IMR-90 (cell line): Measurements from ENCODE around the gene RAB26.

Experiments used
- CEBPB ChIP-seq: IDR thresholded peaks from 2 replicates; pipeline ENCODE4 v1.6.1; 2012; ENCODE audit warnings: low read depth, low read length, improper control_type of control experiment
- POLR2A ChIP-seq: IDR thresholded peaks from 2 replicates; pipeline ENCODE4 v1.6.1; 2012; ENCODE audit warnings: mild to moderate bottlenecking, low read depth, low read length
- RAD21 ChIP-seq: IDR thresholded peaks from 2 replicates; pipeline ENCODE4 v1.6.1; 2012; ENCODE audit warnings: low read length, improper control_type of control experiment
- TF ChIP-seq, protein P1 (sequence below): conservative IDR thresholded peaks from 2 replicates; pipeline ENCODE4 v1.5.1; 2012; ENCODE audit warnings: mild to moderate bottlenecking, low read depth, low read length, improper control_type of control experiment

DNA sequence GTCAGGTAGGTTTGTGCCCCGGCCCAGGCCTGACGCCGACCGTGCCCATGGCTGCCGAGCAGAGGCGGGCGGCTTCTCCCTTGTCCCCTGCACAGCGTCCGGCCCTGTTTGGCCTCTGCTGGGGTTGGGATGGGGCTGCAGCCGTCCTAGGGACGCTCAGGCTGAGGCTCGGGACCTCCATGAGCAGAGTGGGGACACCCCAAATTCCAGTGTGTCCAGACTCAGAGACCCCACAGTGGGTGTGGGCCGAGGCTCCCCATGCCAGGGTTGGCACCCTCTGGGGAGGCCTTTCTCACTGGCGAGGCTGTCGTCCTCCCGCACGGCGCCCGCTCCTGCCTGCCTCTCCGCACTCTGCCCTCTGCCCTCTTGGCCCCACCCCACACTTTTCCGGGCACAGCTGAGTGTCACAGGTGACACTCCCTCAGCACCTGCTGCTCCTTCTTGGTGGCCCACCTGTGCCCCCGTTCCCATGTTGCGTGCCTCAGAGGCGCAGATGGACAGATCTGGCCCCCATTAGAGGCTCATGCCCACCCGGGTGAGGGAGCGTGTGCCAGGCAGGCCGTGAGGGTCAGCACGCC is 23.3 kb downstream of the RAB26 start:
- TF ChIP-seq, protein P1, sequence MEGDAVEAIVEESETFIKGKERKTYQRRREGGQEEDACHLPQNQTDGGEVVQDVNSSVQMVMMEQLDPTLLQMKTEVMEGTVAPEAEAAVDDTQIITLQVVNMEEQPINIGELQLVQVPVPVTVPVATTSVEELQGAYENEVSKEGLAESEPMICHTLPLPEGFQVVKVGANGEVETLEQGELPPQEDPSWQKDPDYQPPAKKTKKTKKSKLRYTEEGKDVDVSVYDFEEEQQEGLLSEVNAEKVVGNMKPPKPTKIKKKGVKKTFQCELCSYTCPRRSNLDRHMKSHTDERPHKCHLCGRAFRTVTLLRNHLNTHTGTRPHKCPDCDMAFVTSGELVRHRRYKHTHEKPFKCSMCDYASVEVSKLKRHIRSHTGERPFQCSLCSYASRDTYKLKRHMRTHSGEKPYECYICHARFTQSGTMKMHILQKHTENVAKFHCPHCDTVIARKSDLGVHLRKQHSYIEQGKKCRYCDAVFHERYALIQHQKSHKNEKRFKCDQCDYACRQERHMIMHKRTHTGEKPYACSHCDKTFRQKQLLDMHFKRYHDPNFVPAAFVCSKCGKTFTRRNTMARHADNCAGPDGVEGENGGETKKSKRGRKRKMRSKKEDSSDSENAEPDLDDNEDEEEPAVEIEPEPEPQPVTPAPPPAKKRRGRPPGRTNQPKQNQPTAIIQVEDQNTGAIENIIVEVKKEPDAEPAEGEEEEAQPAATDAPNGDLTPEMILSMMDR: no peak
- TF ChIP-seq RAD21: no peak
- no peak for TF ChIP-seq CEBPB
- TF ChIP-seq POLR2A: no peak
